Stromal cell of bone marrow (primary cell): ENCODE results near the gene DDX59.
"Not testable (repeated sequence)": the region's sequence is repeated elsewhere in the genome, so short reads cannot be mapped to it uniquely, and the experiment has no call there.

Experiments used
- DNase-seq: peaks from one replicate; pipeline ENCODE4 v3.0.0-alpha.2; 2012; ENCODE audit warnings: low read depth

DDX59 gene

DNA sequence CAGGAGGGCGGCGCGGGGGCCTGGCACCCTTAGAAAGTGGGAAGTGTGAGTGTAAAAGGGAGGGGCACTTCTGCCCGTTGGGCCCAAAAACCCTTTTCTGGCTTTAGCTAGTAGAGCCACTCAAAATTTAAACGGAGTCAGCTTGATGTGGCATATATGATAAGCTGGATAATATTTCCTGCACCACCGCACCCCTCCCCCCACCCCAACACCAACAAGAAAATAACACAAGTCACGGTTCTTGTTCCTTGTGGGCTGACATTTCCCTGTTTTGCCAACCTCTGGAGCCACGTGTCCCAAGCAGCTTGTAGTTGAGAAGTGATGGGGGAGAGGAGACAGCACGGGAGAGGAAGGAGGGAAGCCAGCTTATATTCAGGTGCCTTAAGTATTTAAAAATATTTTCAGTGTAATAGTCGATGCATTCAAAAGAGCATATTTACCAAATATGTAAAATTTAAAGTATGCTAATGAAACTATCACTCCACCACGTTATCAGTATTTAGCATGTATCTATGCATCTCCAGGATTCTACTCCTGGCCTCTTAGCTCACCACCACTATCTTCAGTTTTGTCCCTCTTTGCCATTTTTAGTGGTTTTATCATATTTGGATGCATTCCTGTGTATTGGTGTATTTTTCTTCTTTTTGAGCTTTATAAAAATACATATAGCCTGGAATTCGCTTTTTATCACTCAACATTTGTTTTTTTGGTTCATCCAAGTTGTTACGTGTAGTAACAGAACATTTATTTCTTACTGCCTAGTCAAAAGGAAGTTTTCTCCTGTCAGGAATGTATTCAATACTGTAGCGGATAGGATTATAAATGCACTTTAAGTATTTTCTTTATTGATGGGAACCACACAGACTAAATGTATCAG is 773 bp upstream of the DDX59 start:
- DNase-seq = no peak

GRCh38 chr1:200668514-200669313 is 993 bp downstream of the DDX59 start:
- no peak for DNase-seq

DNA sequence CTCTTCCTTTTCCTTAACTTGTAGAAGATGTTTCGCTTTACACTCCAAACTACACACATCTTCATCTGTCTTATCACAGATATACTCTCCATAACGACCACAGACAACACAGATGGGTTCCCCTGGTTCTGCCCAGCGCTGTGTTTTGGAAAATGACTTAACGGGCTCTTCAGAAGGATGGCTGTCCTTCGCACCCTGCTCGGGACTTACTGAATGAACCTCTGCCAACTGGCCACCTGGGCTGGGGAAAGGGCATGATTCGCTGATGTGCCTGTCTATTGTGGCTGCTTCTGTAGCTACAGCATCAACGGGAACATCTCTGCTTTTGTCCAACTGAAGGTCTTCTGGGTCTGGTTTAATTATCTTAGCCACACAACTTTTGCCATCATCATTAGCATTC is 3.4 kb downstream of the DDX59 start:
- DNase-seq = no peak

- peak; percentile 16 for DNase-seq
These were observed 3.8 kb downstream of the DDX59 start for GRCh38 chr1:200665861-200666260.

DNA sequence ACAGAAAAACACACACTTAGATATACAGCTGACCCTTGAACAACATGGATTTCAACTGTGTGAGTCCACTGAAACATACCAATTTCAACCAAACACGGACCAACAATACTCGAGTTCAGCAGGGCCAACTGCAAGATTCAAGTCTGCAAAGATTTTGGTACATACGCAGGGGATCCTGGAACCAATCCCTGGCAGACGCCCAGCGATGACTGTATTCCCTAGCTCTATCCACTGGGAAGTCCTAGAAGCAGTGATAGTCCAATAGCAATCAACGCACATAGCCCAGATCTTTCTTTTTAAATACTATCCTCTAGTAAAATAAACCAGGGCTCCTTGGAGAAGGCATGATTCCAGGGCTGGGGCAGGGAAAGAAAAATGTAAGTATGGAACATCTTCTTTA is 9.0 kb downstream of the DDX59 start:
- DNase-seq = no peak

DNA sequence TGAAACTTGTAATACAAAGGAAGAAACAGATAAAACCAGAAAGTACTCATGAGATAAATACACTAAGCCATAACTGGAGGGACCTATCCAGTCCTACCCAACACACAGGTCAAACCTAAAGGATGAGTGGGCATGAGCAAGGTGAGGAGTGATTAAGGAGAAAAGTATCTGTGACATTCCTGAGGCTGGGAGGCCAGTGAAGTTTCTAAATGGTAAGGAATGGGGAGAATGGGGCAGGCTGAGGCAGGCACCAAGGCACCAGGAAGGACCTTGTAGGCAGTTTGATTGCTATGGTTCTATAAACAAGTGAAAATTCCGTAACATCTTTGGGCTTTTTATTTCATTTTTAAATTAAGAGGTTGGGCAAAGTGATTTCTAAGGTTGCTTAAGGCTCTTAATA is 10.4 kb downstream of the DDX59 start:
- no peak for DNase-seq

DNA sequence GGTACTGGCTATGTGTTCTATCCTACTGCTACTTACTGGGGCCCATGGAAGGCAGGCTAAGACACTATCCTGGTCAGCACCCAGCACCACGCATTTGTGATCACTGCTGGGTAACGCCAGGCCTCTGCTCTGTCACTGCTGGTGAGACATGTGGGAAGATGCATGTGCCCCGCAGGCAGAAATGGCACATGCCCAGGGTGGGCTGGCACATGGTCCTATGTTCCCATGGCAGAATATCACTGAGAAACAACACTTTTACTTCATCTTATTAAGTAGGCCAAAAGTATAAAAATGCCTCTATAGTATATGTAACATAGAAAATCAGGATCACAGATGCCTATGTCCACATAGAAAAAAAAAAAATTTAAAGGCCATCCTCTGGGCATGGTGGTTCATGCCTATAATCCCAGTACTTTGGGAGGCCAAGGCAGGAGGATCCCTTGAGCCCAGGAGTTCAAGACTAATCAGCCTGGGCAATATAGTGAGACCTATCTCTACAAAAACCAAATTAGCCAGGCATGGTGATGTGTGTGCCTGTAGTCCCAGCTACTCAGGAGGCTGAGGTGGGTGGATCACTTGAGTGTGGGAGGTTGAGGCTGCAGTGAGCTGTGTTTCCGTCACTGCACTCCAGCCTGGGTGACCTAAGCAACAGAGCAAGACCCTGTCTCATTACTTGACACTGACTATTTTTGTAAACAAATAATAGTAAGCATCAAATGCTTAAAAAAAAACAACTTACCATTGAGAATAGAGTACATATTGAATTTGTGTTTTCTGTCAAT is 11.5 kb downstream of the DDX59 start:
- DNase-seq = no peak

- DNase-seq = no peak
These were observed 15.0 kb downstream of the DDX59 start for GRCh38 chr1:200654660-200655059.

DNA sequence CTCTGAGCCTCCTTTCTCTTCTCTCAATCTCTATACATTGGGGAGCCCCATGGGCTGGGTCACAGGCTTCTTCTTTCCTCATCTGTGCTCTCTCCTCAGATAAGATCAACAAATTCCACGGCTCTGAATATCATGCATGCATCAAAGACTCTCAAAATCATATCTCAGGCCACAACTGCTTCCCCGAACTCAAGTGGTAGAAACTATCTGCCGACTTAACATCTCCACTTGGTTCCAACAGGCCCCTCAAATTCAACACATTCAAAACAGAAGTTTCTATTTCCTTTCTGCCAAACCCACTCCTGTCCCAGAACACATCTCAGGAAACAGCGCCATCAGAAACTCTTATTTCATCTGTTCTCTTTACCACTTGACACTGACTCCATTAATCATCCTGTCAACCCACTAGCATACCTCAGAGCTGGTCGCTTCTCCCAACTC is 16.7 kb downstream of the DDX59 start:
- DNase-seq = no peak

- no peak for DNase-seq
These were observed 17.3 kb downstream of the DDX59 start for GRCh38 chr1:200652378-200652777.

- no peak for DNase-seq
These were observed 23.2 kb downstream of the DDX59 start for GRCh38 chr1:200646515-200646914.

DNA sequence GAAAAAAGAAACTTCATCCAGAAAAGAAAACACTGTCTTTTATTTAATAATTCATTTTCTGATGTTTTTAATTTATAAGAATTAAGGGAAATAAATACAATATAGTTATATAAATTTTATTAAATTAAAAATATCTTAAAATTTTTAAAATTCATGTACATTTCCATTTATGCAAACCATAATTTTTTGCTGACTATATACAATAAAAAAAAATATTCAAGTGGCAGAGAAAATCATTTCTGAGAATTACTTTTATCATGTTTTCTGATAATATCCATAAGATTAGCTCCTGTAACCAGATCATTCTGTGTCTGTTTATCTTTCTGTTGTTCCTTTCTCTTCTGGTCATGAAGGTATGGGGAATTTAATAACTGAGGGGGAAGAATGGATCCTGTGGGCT is 25.7 kb downstream of the DDX59 start:
- DNase-seq = no peak

- no peak for DNase-seq
These were observed 27.2 kb downstream of the DDX59 start for GRCh38 chr1:200642481-200642880.

DNA sequence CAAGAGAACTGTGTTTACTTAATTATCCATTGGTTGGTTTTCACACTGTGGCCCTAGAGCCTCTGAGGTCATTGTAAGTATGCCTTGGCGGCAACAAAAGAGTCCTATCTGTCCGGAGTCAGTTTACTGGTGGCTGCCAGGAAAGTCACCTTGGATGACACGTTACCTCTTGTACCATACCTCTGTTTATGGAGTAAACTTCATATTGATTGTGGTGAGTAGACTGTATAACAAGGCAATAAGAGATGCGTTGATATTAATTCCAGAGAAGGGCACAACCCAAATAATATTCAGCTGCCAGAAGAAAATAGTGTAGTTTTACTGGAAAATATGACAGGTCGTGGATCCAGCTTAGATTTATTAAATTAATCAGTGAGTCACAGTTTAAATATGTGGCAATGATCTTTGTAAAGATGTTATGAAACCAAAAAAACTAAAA is 28.7 kb downstream of the DDX59 start:
- DNase-seq = no peak

DNA sequence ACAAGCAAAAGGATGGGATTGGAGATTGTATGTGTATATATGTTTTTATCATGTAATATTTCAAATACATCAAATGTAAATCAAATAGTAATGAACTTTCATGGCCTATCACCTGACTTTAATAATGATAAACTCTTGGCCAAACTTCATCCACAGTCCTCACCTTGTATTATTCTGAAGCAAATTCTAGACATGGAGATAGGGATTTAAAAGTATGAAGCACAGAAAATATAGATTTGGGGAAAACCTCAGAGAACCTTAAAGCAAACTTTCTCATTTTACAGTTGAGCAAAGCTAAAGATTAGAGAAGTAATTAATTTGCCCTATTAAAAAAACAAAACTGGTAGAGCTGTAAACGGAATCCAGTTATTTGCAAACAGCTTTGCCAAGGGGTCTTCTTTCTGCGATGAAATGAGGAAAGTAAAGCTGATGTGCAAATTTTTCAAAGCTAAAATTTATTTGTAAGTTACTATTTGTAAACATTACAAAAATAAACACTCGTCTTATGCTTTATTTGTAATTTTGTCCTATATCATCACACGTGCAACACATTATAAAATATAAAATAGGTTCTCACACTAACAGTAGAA is 29.2 kb downstream of the DDX59 start:
- no peak for DNase-seq

GRCh38 chr1:200638073-200638472 is 31.6 kb downstream of the DDX59 start:
- no peak for DNase-seq

GRCh38 chr1:200636681-200637080 is 33.0 kb downstream of the DDX59 start:
- no peak for DNase-seq

- no peak for DNase-seq
These were observed 35.2 kb downstream of the DDX59 start for GRCh38 chr1:200634261-200635122.

GRCh38 chr1:200631375-200631774 is 38.3 kb downstream of the DDX59 start:
- DNase-seq = no peak

GRCh38 chr1:200630515-200630899 is 39.2 kb downstream of the DDX59 start:
- not testable (repeated sequence) for DNase-seq
